Esophagus muscularis mucosa (tissue), 4 donors: Measurements from ENCODE around the gene UST.

Source experiments
- EP300 ChIP-seq: sonication (generic); formaldehyde crosslinking; IDR thresholded peaks from one replicate; pipeline ENCODE4 v1.6.1; 2017; ENCODE audit warnings: antibody characterized with exemption
- POLR2A ChIP-seq: fragments of 450-650 bp; IDR thresholded peaks from one replicate; pipeline ENCODE4 v1.6.1; 2017; ENCODE audit warnings: antibody characterized with exemption, moderate library complexity, mild to moderate bottlenecking, low read depth
- POLR2AphosphoS5 ChIP-seq, 2 donors: sonication (generic); formaldehyde crosslinking; IDR thresholded peaks; one replicate each; pipeline ENCODE4 v1.6.1; 2017; ENCODE audit warnings: antibody characterized with exemption in 2 of 2
- TF ChIP-seq, protein P1 (sequence below), 3 experiments: fragments of 200-600 bp in 2 of 3; fragments of 450-650 bp in 1 of 3; sonication (generic) in 2 of 3; IDR thresholded peaks; one replicate each; pipeline ENCODE4 v1.5.1; 2017 to 2019; ENCODE audit warnings: antibody characterized with exemption in 3 of 3, mild to moderate bottlenecking in 2 of 3, moderate library complexity in 1 of 3

DNA sequence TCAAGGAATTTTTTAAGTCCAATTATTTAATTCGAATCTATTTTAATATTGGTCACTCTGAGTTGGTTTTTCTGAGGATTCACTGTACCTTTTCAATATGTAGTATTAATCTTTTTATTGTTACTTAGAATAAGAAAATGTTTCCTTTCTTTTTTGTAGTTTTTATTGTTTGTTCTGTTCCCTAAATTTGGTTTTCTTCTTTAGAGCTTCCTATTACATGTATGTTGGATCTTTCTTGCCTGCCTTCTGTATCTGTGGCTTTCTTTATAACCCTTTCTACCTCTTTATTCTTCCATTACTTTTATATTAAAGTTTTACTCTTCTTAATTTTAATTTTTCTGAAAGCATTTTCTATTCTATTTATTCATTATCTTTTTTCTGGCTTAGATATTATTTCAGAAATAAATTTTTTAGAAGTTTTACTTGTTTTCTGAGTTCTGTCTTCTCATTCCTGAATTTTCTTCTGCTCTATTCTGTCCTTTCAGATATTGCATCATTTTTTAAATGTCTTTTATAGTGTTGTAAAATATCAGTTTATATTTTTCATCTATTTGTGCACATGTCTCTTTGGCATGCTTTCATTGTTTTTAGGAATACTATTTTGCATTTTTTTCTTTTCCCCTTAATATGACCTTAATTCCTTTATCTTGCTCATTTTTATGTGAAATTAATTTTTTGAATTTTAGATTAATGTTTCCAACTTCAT is 33.6 kb upstream of the UST start:
- TF ChIP-seq, protein P1, sequence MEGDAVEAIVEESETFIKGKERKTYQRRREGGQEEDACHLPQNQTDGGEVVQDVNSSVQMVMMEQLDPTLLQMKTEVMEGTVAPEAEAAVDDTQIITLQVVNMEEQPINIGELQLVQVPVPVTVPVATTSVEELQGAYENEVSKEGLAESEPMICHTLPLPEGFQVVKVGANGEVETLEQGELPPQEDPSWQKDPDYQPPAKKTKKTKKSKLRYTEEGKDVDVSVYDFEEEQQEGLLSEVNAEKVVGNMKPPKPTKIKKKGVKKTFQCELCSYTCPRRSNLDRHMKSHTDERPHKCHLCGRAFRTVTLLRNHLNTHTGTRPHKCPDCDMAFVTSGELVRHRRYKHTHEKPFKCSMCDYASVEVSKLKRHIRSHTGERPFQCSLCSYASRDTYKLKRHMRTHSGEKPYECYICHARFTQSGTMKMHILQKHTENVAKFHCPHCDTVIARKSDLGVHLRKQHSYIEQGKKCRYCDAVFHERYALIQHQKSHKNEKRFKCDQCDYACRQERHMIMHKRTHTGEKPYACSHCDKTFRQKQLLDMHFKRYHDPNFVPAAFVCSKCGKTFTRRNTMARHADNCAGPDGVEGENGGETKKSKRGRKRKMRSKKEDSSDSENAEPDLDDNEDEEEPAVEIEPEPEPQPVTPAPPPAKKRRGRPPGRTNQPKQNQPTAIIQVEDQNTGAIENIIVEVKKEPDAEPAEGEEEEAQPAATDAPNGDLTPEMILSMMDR (IDR thresholded peaks at IDR 0.05) = no peak
- TF ChIP-seq POLR2A (no peak), EP300 (no peak), POLR2AphosphoS5 (IDR thresholded peaks at IDR 0.05) (no peak)
